GM10248 (cell line): Measurements from ENCODE around the gene PARVG.

Experiments used
- CTCF ChIA-PET: fragments of 300-600 bp; sonication (Branson Sonifier 250); formaldehyde crosslinking; extraction: SDS; loops from one replicate; lab custom pipeline; 2021; ENCODE audit warnings: antibody characterized with exemption; lab: Yijun Ruan, JAX
- POLR2A ChIA-PET: fragments of 350-650 bp; sonication (Branson Sonifier 250); formaldehyde crosslinking; extraction: SDS; loops from one replicate; lab custom pipeline; 2020; ENCODE audit warnings: antibody characterized with exemption; lab: Yijun Ruan, JAX
- DNase-seq: peaks from one replicate; pipeline ENCODE4 v3.0.0; 2012; ENCODE audit errors: extremely low spot score
- CTCF ChIP-seq: IDR thresholded peaks from 2 replicates; pipeline ENCODE4 v1.5.1; 2012; ENCODE audit warnings: mild to moderate bottlenecking, low read depth; ENCODE audit errors: extremely low read depth, missing control alignments, control extremely low read depth

Gene PARVG

GRCh38 chr22:44185237-44186120 is 4.8 kb downstream of the PARVG start:
- ChIA-PET CTCF (no interaction called here), POLR2A (no interaction called here)
- no peak for TF ChIP-seq CTCF
- no peak for DNase-seq

GRCh38 chr22:44186121-44186510 is 5.4 kb downstream of the PARVG start:
- CTCF ChIA-PET: no interaction called here
- no peak for DNase-seq
- POLR2A ChIA-PET: no interaction called here
- no peak for TF ChIP-seq CTCF

GRCh38 chr22:44186737-44187136 is 6.0 kb downstream of the PARVG start:
- no peak for DNase-seq
- ChIA-PET CTCF (no interaction called here), POLR2A (no interaction called here)
- TF ChIP-seq CTCF: no peak

GRCh38 chr22:44187652-44188230 is 7.0 kb downstream of the PARVG start:
- ChIA-PET POLR2A (no interaction called here), CTCF (no interaction called here)
- no peak for TF ChIP-seq CTCF
- no peak for DNase-seq

- DNase-seq: no peak
- POLR2A ChIA-PET: no interaction called here
- CTCF ChIA-PET: no interaction called here
- TF ChIP-seq CTCF: no peak
Measured at GRCh38 chr22:44188316-44188715, 7.6 kb downstream of the PARVG start.

GRCh38 chr22:44188986-44189630 is 8.4 kb downstream of the PARVG start:
- TF ChIP-seq CTCF: no peak
- ChIA-PET POLR2A (no interaction called here), CTCF (no interaction called here)
- no peak for DNase-seq
